HepG2 (cell line): ENCODE data around the gene DRG1. TPM values are rescaled to one million over a fixed set of nuclear protein-coding genes. Genes with fewer than 3 reads are reported as not detected.
A peak's percentile ranks its signal among the peaks of the same experiment; 100 is the strongest.

Experiments
- ARHGAP35 ChIP-seq: sonication (generic); formaldehyde crosslinking; IDR thresholded peaks from 2 replicates; pipeline ENCODE4 v1.9.0; 2022; ENCODE audit warnings: mild to moderate bottlenecking, inconsistent platforms, moderate library complexity, missing genetic modification reagents, borderline replicate concordance
- CBFB ChIP-seq: sonication (generic); formaldehyde crosslinking; IDR thresholded peaks from 2 replicates; pipeline ENCODE4 v1.4.0; 2020; ENCODE audit warnings: missing genetic modification reagents
- CENPBD1 ChIP-seq: sonication (generic); formaldehyde crosslinking; IDR thresholded peaks from 2 replicates; pipeline ENCODE4 v1.8.0; 2022; ENCODE audit warnings: missing genetic modification reagents, low read depth, mild to moderate bottlenecking, borderline replicate concordance
- CREB3 ChIP-seq: sonication (generic); formaldehyde crosslinking; IDR thresholded peaks from 2 replicates; pipeline ENCODE4 v1.5.0; 2020; ENCODE audit warnings: missing genetic modification reagents
- DMTF1 ChIP-seq: sonication (generic); formaldehyde crosslinking; IDR thresholded peaks from 2 replicates; pipeline ENCODE4 v1.4.0; 2020; ENCODE audit warnings: mild to moderate bottlenecking, missing genetic modification reagents
- HMG20A ChIP-seq: IDR thresholded peaks from 2 replicates; pipeline ENCODE4 v1.6.1; 2016; ENCODE audit warnings: borderline replicate concordance
- HOXD1 ChIP-seq: sonication (generic); formaldehyde crosslinking; IDR thresholded peaks from 2 replicates; pipeline ENCODE4 v1.5.0; 2020; ENCODE audit warnings: missing genetic modification reagents
- RBM22 ChIP-seq: fragments of 200-400 bp; formaldehyde crosslinking; optimal IDR thresholded peaks from 2 replicates; pipeline ENCODE3; 2017; ENCODE audit warnings: mild to moderate bottlenecking, low read length, moderate library complexity
- RORA ChIP-seq: sonication (generic); formaldehyde crosslinking; IDR thresholded peaks from 2 replicates; pipeline ENCODE4 v1.5.0; 2020; ENCODE audit warnings: mild to moderate bottlenecking, missing genetic modification reagents, moderate library complexity
- THYN1 ChIP-seq: sonication (generic); formaldehyde crosslinking; IDR thresholded peaks from 2 replicates; pipeline ENCODE4 v1.8.1; 2023; ENCODE audit warnings: low read depth, mild to moderate bottlenecking, moderate library complexity, missing genetic modification reagents, borderline replicate concordance
- TP53 ChIP-seq: sonication (generic); formaldehyde crosslinking; conservative IDR thresholded peaks from 2 replicates; pipeline ENCODE4 v1.4.0; 2020; ENCODE audit warnings: missing genetic modification reagents
- ZBTB7B ChIP-seq: sonication (generic); formaldehyde crosslinking; IDR thresholded peaks from 2 replicates; pipeline ENCODE4 v1.4.0; 2020; ENCODE audit warnings: missing genetic modification reagents
- ZNF225 ChIP-seq: sonication (generic); formaldehyde crosslinking; IDR thresholded peaks from 2 replicates; pipeline ENCODE4 v1.4.0; 2020; ENCODE audit warnings: mild to moderate bottlenecking, missing genetic modification reagents
- ZNF280B ChIP-seq: sonication (generic); formaldehyde crosslinking; IDR thresholded peaks from 2 replicates; pipeline ENCODE4 v1.5.0; 2020; ENCODE audit warnings: missing genetic modification reagents, mild to moderate bottlenecking, borderline replicate concordance
- ZNF501 ChIP-seq: sonication (generic); formaldehyde crosslinking; IDR thresholded peaks from 2 replicates; pipeline ENCODE4 v1.5.1; 2020; ENCODE audit warnings: mild to moderate bottlenecking, moderate library complexity, missing genetic modification reagents
- ZNF557 ChIP-seq: sonication (generic); formaldehyde crosslinking; IDR thresholded peaks from 2 replicates; pipeline ENCODE4 v1.4.0; 2020; ENCODE audit warnings: missing genetic modification reagents
- ZNF674 ChIP-seq: sonication (generic); formaldehyde crosslinking; IDR thresholded peaks from 2 replicates; pipeline ENCODE4 v1.5.0; 2020; ENCODE audit warnings: low read depth, mild to moderate bottlenecking, missing genetic modification reagents
- ZNF780A ChIP-seq: sonication (generic); formaldehyde crosslinking; IDR thresholded peaks from 2 replicates; pipeline ENCODE4 v1.8.0; 2022; ENCODE audit warnings: mild to moderate bottlenecking, missing genetic modification reagents, moderate library complexity
- polyA plus RNA-seq, 8 experiments: library from polyadenylated mRNA; depleted of rRNA in 3 of 8; stranded (reverse) in 7 of 8; unstranded in 1 of 8; fragments of >200 nt; fragmentation: Illumina TruSeq in 4 of 8; extraction: Trizol in 4 of 8; gene quantifications; 2 replicates each; pipeline versions ENCODE4 v1.2.1 to v1.2.3, GENCODE V29; 2011 to 2016; ENCODE audit warnings: low read depth in 4 of 8, missing spikeins in 1 of 8, mixed read lengths in 1 of 8; ENCODE audit not compliant: insufficient read depth in 1 of 8
- total RNA-seq, 5 experiments: library from RNA; depleted of rRNA; stranded (reverse); fragments of >200 nt; fragmentation: Illumina TruSeq; extraction: Trizol; gene quantifications; 2 replicates each; pipeline ENCODE4 v1.2.3, GENCODE V29; 2016; ENCODE audit warnings: low read depth in 1 of 5
- TF ChIP-seq, protein P1 (sequence below): sonication (generic); formaldehyde crosslinking; IDR thresholded peaks from 2 replicates; pipeline ENCODE4 v1.4.0; 2020; ENCODE audit warnings: mild to moderate bottlenecking, missing genetic modification reagents
- TF ChIP-seq, protein P2 (sequence below): sonication (generic); formaldehyde crosslinking; IDR thresholded peaks from 2 replicates; pipeline ENCODE4 v1.8.0; 2023; ENCODE audit warnings: mild to moderate bottlenecking, missing genetic modification reagents

DRG1 gene
- total and polyA plus RNA-seq, 2 of the 13 experiments (the other 11 are each of a cell fraction or from before 2014, with no cell fraction given): 59.0 to 94.8 TPM

- TF ChIP-seq ZBTB7B (CRISPR knock-in tag): peak; percentile 95
- TF ChIP-seq ARHGAP35 (CRISPR knock-in tag): no peak; the same call in 1 of the 2 replicates
- TF ChIP-seq, protein P1, sequence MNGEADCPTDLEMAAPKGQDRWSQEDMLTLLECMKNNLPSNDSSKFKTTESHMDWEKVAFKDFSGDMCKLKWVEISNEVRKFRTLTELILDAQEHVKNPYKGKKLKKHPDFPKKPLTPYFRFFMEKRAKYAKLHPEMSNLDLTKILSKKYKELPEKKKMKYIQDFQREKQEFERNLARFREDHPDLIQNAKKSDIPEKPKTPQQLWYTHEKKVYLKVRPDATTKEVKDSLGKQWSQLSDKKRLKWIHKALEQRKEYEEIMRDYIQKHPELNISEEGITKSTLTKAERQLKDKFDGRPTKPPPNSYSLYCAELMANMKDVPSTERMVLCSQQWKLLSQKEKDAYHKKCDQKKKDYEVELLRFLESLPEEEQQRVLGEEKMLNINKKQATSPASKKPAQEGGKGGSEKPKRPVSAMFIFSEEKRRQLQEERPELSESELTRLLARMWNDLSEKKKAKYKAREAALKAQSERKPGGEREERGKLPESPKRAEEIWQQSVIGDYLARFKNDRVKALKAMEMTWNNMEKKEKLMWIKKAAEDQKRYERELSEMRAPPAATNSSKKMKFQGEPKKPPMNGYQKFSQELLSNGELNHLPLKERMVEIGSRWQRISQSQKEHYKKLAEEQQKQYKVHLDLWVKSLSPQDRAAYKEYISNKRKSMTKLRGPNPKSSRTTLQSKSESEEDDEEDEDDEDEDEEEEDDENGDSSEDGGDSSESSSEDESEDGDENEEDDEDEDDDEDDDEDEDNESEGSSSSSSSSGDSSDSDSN (CRISPR knock-in tag): peak; percentile 84
- no peak for TF ChIP-seq RBM22
- no peak for TF ChIP-seq RORA
- no peak for TF ChIP-seq ZNF674 (CRISPR knock-in tag)
- peak; percentile 43; the same call in 1 of the 2 replicates for TF ChIP-seq ZNF780A (CRISPR knock-in tag)
- peak; percentile 58; the same call in 1 of the 2 replicates for TF ChIP-seq HOXD1 (CRISPR knock-in tag)
- no peak for TF ChIP-seq HMG20A (CRISPR knock-in tag)
- TF ChIP-seq TP53 (CRISPR knock-in tag): no peak
- peak; percentile 77 for TF ChIP-seq ZNF501
- TF ChIP-seq CBFB (CRISPR knock-in tag): no peak
- TF ChIP-seq ZNF225: peak; percentile 80; the same call in 1 of the 2 replicates
- TF ChIP-seq CREB3: peak; percentile 66; the same call in 1 of the 2 replicates
- peak; percentile 73; the same call in 1 of the 2 replicates for TF ChIP-seq ZNF280B (CRISPR knock-in tag)
- TF ChIP-seq THYN1 (CRISPR knock-in tag): no peak
- no peak for TF ChIP-seq DMTF1 (CRISPR knock-in tag)
- TF ChIP-seq, protein P2, sequence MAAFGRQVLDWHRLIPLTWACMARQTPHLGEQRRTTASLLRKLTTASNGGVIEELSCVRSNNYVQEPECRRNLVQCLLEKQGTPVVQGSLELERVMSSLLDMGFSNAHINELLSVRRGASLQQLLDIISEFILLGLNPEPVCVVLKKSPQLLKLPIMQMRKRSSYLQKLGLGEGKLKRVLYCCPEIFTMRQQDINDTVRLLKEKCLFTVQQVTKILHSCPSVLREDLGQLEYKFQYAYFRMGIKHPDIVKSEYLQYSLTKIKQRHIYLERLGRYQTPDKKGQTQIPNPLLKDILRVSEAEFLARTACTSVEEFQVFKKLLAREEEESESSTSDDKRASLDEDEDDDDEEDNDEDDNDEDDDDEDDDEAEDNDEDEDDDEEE: no peak; the same call in 1 of the 2 replicates
- TF ChIP-seq CENPBD1 (CRISPR knock-in tag): no peak
- TF ChIP-seq ZNF557 (CRISPR knock-in tag): peak; percentile 59; the same call in 1 of the 2 replicates
Measured at GRCh38 chr22:31399211-31400022, at the start of gene DRG1 (continued).
